NB4 (cell line): ENCODE results near the gene SPX.

Experiments used
- DNase-seq: peaks from one replicate; pipeline ENCODE4 v3.0.0; 2010; ENCODE audit warnings: low read depth
- H3K4me3 ChIP-seq: one replicate; pipeline ENCODE4 v1.5.1; 2011; ENCODE audit warnings: mild to moderate bottlenecking, low read depth, low read length, moderate library complexity
- MYC ChIP-seq: IDR thresholded peaks from 2 replicates; pipeline ENCODE4 v1.6.1; 2011; ENCODE audit warnings: low read depth, low read length
- POLR2A ChIP-seq: IDR thresholded peaks from 2 replicates; pipeline ENCODE4 v1.6.1; 2011; ENCODE audit warnings: mild to moderate bottlenecking; ENCODE audit not compliant: insufficient read length; ENCODE audit errors: extremely low read depth
- TF ChIP-seq, protein P1 (sequence below): IDR thresholded peaks from one replicate; pipeline ENCODE4 v1.5.1; 2012; ENCODE audit warnings: low read depth, low read length
- TF ChIP-seq, protein P2 (sequence below): IDR thresholded peaks from 2 replicates; pipeline ENCODE4 v1.6.1; 2011; ENCODE audit warnings: low read depth, low read length

Gene SPX

DNA sequence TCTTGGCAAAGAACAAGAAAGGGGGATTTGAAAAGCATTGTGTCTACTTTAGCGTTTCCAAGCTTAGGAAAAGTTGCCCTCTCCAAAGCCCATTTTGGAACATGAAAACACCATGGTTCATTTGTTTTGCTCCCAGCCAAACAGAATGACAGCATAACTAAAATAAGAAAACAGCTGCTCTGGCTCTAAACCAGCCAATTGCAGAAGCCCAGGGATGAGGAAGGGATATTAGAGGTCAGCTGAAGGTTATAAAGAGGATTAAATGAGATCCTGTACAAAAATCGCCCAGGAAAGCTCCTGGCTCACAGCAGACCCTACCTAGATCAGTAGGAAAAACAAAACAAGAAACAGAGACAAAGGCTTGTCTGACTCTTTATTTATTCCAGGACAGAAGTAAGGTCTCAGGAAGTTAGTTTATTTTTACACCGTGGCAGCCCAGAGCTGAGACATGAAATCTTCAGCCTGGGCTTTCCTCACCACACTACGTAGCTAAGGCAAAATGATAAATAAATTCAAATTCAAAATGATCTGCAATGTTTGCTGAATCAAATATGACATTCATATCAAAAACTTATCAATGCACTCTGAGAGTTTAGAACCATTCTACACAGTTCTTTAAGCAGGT lies 25.9 kb downstream of the SPX start:
- TF ChIP-seq MYC (no peak), POLR2A (no peak)
- TF ChIP-seq, protein P1, sequence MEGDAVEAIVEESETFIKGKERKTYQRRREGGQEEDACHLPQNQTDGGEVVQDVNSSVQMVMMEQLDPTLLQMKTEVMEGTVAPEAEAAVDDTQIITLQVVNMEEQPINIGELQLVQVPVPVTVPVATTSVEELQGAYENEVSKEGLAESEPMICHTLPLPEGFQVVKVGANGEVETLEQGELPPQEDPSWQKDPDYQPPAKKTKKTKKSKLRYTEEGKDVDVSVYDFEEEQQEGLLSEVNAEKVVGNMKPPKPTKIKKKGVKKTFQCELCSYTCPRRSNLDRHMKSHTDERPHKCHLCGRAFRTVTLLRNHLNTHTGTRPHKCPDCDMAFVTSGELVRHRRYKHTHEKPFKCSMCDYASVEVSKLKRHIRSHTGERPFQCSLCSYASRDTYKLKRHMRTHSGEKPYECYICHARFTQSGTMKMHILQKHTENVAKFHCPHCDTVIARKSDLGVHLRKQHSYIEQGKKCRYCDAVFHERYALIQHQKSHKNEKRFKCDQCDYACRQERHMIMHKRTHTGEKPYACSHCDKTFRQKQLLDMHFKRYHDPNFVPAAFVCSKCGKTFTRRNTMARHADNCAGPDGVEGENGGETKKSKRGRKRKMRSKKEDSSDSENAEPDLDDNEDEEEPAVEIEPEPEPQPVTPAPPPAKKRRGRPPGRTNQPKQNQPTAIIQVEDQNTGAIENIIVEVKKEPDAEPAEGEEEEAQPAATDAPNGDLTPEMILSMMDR, result no peak
- TF ChIP-seq, protein P2, sequence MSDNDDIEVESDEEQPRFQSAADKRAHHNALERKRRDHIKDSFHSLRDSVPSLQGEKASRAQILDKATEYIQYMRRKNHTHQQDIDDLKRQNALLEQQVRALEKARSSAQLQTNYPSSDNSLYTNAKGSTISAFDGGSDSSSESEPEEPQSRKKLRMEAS, result no peak
- H3K4me3 ChIP-seq, result no peak overlapping the region
- no peak for DNase-seq

DNA sequence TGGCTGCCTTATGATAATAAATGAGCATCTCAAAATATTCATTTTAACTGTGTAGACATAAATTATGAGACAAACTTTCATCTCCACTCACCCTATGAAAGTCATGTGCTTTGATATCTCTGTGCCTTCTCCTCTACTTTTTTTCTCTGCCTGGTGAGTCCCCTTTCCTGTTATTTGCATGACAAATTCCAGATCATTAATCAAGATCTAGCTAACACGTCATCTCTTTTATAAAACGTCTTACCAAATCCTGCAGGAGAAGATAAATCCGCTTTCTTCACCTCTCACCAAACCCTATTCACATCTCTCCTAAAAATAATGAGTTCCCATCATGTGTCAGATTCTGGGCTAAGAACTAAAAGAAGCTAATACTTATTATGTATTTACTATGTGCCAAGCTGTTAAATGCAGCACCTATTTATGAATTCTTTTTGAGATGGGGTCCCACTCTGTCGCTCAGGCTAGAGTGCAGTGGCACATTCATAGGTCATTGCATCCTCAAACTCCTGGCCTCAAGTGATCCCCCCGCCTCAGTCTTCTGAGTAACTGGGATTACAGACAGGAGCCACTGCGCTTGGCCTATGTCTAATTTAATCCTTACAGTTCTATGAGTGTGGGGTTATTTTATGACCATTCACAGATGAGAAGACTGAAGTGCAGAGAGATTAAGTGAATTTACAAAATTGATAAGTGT lies 26.7 kb downstream of the SPX start:
- no peak for DNase-seq
- TF ChIP-seq MYC, result no peak
- TF ChIP-seq POLR2A, result no peak
- TF ChIP-seq, protein P2, result no peak
- TF ChIP-seq, protein P1, result no peak
- no peak overlapping the region for H3K4me3 ChIP-seq

GRCh38 chr12:21553329-21553675 lies 27.2 kb downstream of the SPX start:
- H3K4me3 ChIP-seq, result no peak overlapping the region
- TF ChIP-seq, protein P1, result no peak
- TF ChIP-seq, protein P2, result no peak
- no peak for TF ChIP-seq POLR2A
- no peak for TF ChIP-seq MYC
- DNase-seq, result no peak

GRCh38 chr12:21558100-21558679 lies 32.1 kb downstream of the SPX start:
- TF ChIP-seq MYC (no peak), POLR2A (no peak)
- TF ChIP-seq, protein P1, result no peak
- TF ChIP-seq, protein P2, result no peak

DNA sequence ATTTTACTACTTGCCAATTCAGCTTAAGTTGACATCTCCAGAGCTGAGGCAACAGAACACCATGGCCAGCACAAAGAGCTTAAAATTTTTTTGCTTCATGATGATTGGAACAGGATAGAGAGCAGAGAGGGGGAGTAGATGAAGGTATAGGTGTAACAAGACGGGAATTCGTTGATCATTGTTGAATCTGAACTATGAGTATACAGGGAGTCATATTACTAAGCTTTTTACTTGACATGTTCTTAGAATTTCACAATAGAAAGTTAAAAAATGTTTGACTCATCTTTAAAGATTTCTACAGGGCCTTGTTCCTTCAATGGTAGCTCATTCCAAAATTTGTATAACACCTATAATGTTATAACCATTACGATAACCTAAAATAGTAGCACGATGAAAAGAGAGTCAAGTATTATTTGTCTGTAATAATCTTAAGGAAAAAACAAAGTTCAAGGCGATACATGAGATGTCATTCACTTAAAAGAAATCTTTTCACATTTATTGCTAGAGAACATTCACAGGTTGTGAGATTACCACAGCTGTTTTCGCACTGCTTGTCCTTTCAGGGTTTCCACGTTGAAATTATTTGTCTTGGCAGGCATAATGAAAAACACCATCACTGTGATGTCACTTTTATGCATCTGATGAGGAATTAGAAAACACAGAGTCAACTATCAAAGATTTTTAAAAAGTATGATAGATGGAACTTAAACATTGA lies 33.9 kb downstream of the SPX start:
- TF ChIP-seq, protein P1, result no peak
- TF ChIP-seq POLR2A, result no peak
- TF ChIP-seq, protein P2, result no peak
- TF ChIP-seq MYC, result no peak
- DNase-seq, result no peak

More at GRCh38 chr12:21558100-21558679, 32.1 kb downstream of the SPX start:
- H3K4me3 ChIP-seq, result no peak overlapping the region
- no peak for DNase-seq

More for the DNA sequence above, 33.9 kb downstream of the SPX start:
- no peak overlapping the region for H3K4me3 ChIP-seq
